ENCODE results near the gene HAUS7.

GRCh38 chrX:153517423-153517822, 47.0 kb upstream of the HAUS7 start, which contains the start of gene ATP2B3:
- TF ChIP-seq TAF1 (IDR thresholded peaks at IDR 0.05; ENCODE audit: borderline replicate concordance, low read depth, low read length), result no peak
- no peak for TF ChIP-seq POLR2A (IDR thresholded peaks at IDR 0.05; ENCODE audit: low read depth, low read length)
